AG04449 (cell line): ENCODE results near the gene IPMK.

Experiments
- CTCF ChIA-PET: fragments of 350-600 bp; formaldehyde crosslinking; extraction: SDS; loops from one replicate; lab custom pipeline; 2021; ENCODE audit warnings: antibody characterized with exemption; lab: Yijun Ruan, JAX
- POLR2A ChIA-PET: fragments of 400-600, 350-600 bp; formaldehyde crosslinking; extraction: SDS; loops from one replicate; lab custom pipeline; 2020; ENCODE audit warnings: antibody characterized with exemption, inconsistent platforms; lab: Yijun Ruan, JAX
- DNase-seq: peaks from one replicate; pipeline ENCODE4 v3.0.0-alpha.2; 2010; ENCODE audit warnings: low read depth, low spot score
- H3K4me3 ChIP-seq: 2 replicates; pipeline ENCODE4 v1.5.1; 2011; ENCODE audit warnings: low read depth, mild to moderate bottlenecking, control low read depth, low read length
- CTCF ChIP-seq: IDR thresholded peaks from one replicate; pipeline ENCODE4 v1.5.1; 2011; ENCODE audit warnings: mild to moderate bottlenecking, moderate library complexity, low read length, control low read depth, inconsistent platforms; ENCODE audit not compliant: insufficient read depth; ENCODE audit errors: missing control alignments

The IPMK gene

GRCh38 chr10:58267713-58268453 is at the start of gene IPMK:
TSS of gene IPMK (minus strand) at chr10:58267894. CDS start at chr10:58267611, 283 bp downstream.
- peak within 1 kb of the TSS; percentile 87 for H3K4me3 ChIP-seq
- TF ChIP-seq CTCF, result no peak
- ChIA-PET POLR2A (interaction anchor here (0.6 kb wide), 1 partner anchor 55 kb away, joined by 3 read pairs; no protein-coding TSS in a partner anchor), CTCF (interaction anchor here (1.3 to 3.1 kb wide), 2 partner anchors 22 to 32 kb away, joined by 3 to 13 read pairs; no protein-coding TSS in a partner anchor)
- DNase-seq, result no peak

- no peak for TF ChIP-seq CTCF
- ChIA-PET CTCF (no interaction called here), POLR2A (no interaction called here)
- no peak overlapping the region for H3K4me3 ChIP-seq
- DNase-seq, result no peak
Measured at GRCh38 chr10:58316874-58317273, 49.2 kb upstream of the IPMK start.

- ChIA-PET POLR2A (no interaction called here), CTCF (interaction anchor here (0.9 to 5.4 kb wide), 2 partner anchors 10 to 17 kb away, joined by 3 to 33 read pairs; no protein-coding TSS in a partner anchor)
- TF ChIP-seq CTCF, result no peak
- H3K4me3 ChIP-seq, result no peak overlapping the region
- DNase-seq, result no peak
Measured at GRCh38 chr10:58311026-58311425, 43.3 kb upstream of the IPMK start.

- H3K4me3 ChIP-seq, result no peak overlapping the region
- ChIA-PET CTCF (interaction anchor here (1.1 to 3.4 kb wide), 7 partner anchors 8 to 129 kb away, joined by 3 to 13 read pairs (median 6); no protein-coding TSS in a partner anchor), POLR2A (no interaction called here)
- no peak for TF ChIP-seq CTCF
- no peak for DNase-seq
Measured at GRCh38 chr10:58307676-58308075, 40.0 kb upstream of the IPMK start.

- no peak for TF ChIP-seq CTCF
- POLR2A ChIA-PET, result no interaction called here
Measured at GRCh38 chr10:58305821-58306220, 38.1 kb upstream of the IPMK start.

GRCh38 chr10:58304099-58304633 is 36.5 kb upstream of the IPMK start:
- no peak overlapping the region for H3K4me3 ChIP-seq
- ChIA-PET POLR2A (no interaction called here), CTCF (interaction anchor here (1.0 to 3.4 kb wide), 4 partner anchors 8 to 126 kb away, joined by 4 to 20 read pairs (median 9); no protein-coding TSS in a partner anchor)
- TF ChIP-seq CTCF, result no peak
- DNase-seq, result no peak

More at GRCh38 chr10:58305821-58306220, 38.1 kb upstream of the IPMK start:
- H3K4me3 ChIP-seq, result no peak overlapping the region
- CTCF ChIA-PET, result interaction anchor here (0.6 to 3.4 kb wide), 4 partner anchors 12 to 128 kb away, joined by 3 to 20 read pairs (median 8); no protein-coding TSS in a partner anchor
- DNase-seq, result no peak
